OCI-LY3 (cell line): ENCODE results near the gene CYP27A1.

Experiments
- CTCF ChIP-seq: fragments of 200-600, 300-600 bp; sonication (generic); IDR thresholded peaks from 2 replicates; pipeline ENCODE4 v1.5.1; 2014; ENCODE audit warnings: antibody characterized with exemption, low read length, low read depth
- EZH2phosphoT487 ChIP-seq: fragments of 200-600 bp; shearing (Covaris generic); IDR thresholded peaks from 2 replicates; pipeline ENCODE4 v1.6.1; 2018; ENCODE audit warnings: antibody characterized with exemption, mixed run types, low read depth

- TF ChIP-seq CTCF (no peak), EZH2phosphoT487 (no peak)
Measured at GRCh38 chr2:218858138-218858445, 76.1 kb downstream of the CYP27A1 start.
